Peyer's patch (tissue), 4 donors: ENCODE results near the gene OR10A2.
"Not testable (repeated sequence)": the region's sequence is repeated elsewhere in the genome, so short reads cannot be mapped to it uniquely, and the experiment has no call there.

Experiments used
- CTCF ChIP-seq, 6 experiments: fragments of 450-650 bp in 4 of 6; fragments of 200-600 bp in 2 of 6; sonication (generic) in 1 of 6; IDR thresholded peaks; one replicate each; pipeline ENCODE4 v1.5.1; 2017 to 2019; ENCODE audit warnings: antibody characterized with exemption in 6 of 6, mild to moderate bottlenecking in 3 of 6, moderate library complexity in 1 of 6
- POLR2A ChIP-seq, 2 donors: fragments of 450-650 bp; IDR thresholded peaks; one replicate each; pipeline ENCODE4 v1.5.1; 2017; ENCODE audit warnings: antibody characterized with exemption in 2 of 2, mild to moderate bottlenecking in 2 of 2, moderate library complexity in 2 of 2

GRCh38 chr11:6904804-6905203 lies 41.9 kb downstream of the OR10A2 start:
- not testable (repeated sequence) for TF ChIP-seq CTCF, POLR2A (IDR thresholded peaks at IDR 0.05)
